Neuronal stem cell (in vitro differentiated cells): ENCODE results near the gene CCN6.

Source experiments
- DNase-seq: peaks from one replicate; pipeline ENCODE4 v3.0.0-alpha.2; 2013; ENCODE audit warnings: low spot score
- H2AFZ ChIP-seq: one replicate; pipeline ENCODE4 v1.6.1; 2013; ENCODE audit warnings: mild to moderate bottlenecking, low read length, inconsistent platforms
- H2AK5ac ChIP-seq: 2 replicates; pipeline ENCODE4 v1.6.1; 2013; ENCODE audit warnings: low read depth, mild to moderate bottlenecking, inconsistent platforms, low read length, moderate library complexity, mixed read lengths
- H2BK120ac ChIP-seq: 2 replicates; pipeline ENCODE4 v1.6.1; 2013; ENCODE audit warnings: low read depth, mild to moderate bottlenecking, inconsistent platforms, low read length, moderate library complexity, mixed read lengths
- H2BK12ac ChIP-seq: one replicate; pipeline ENCODE4 v1.6.1; 2013; ENCODE audit warnings: low read length, inconsistent platforms
- H2BK15ac ChIP-seq: 2 replicates; pipeline ENCODE4 v1.6.1; 2013; ENCODE audit warnings: mild to moderate bottlenecking, low read length, inconsistent platforms, mixed read lengths
- H2BK5ac ChIP-seq: one replicate; pipeline ENCODE4 v1.6.1; 2013; ENCODE audit warnings: inconsistent platforms, mild to moderate bottlenecking, low read length, moderate library complexity
- H3K14ac ChIP-seq: one replicate; pipeline ENCODE4 v1.6.1; 2013; ENCODE audit warnings: low read length, inconsistent platforms
- H3K18ac ChIP-seq: 2 replicates; pipeline ENCODE4 v1.6.1; 2013; ENCODE audit warnings: low read length, inconsistent platforms
- H3K23ac ChIP-seq: 2 replicates; pipeline ENCODE4 v1.6.1; 2013; ENCODE audit warnings: low read depth, mild to moderate bottlenecking, mixed read lengths, low read length, inconsistent platforms; ENCODE audit not compliant: poor library complexity
- H3K27ac ChIP-seq: replicated peaks from 3 replicates; pipeline ENCODE4 v1.5.1; 2013; ENCODE audit warnings: low read length, inconsistent platforms
- H3K27me3 ChIP-seq, 3 experiments: 2 replicates each; pipeline ENCODE4 v1.6.1; 2013; ENCODE audit warnings: low read length in 3 of 3, mild to moderate bottlenecking in 2 of 3, inconsistent platforms in 1 of 3, low read depth in 1 of 3, mixed read lengths in 1 of 3, moderate library complexity in 1 of 3; ENCODE audit not compliant: control insufficient read depth in 3 of 3, insufficient read depth in 3 of 3
- H3K36me3 ChIP-seq, 2 donors: replicated peaks in 1 of 2; 2 replicates each; pipeline ENCODE4 v1.6.1; 2013; ENCODE audit warnings: low read length in 2 of 2; ENCODE audit not compliant: control insufficient read depth in 2 of 2, insufficient read depth in 2 of 2
- H3K4ac ChIP-seq: 2 replicates; pipeline ENCODE4 v1.6.1; 2013; ENCODE audit warnings: inconsistent platforms, mild to moderate bottlenecking, low read length, moderate library complexity
- H3K4me1 ChIP-seq, 2 donors: 1 replicate in 1 of 2; 2 replicates in 1 of 2; pipeline ENCODE4 v1.6.1; 2013; ENCODE audit warnings: low read length in 2 of 2, low read depth in 1 of 2; ENCODE audit not compliant: control insufficient read depth in 2 of 2, insufficient read depth in 1 of 2
- H3K4me2 ChIP-seq: one replicate; pipeline ENCODE4 v1.6.1; 2013; ENCODE audit warnings: mild to moderate bottlenecking, low read length, inconsistent platforms; ENCODE audit not compliant: insufficient read depth, poor library complexity, severe bottlenecking
- H3K4me3 ChIP-seq, 2 donors: 2 replicates each; pipeline ENCODE4 v1.5.1; 2013; ENCODE audit warnings: low read length in 2 of 2, mild to moderate bottlenecking in 2 of 2, inconsistent platforms in 1 of 2, moderate library complexity in 1 of 2
- H3K79me1 ChIP-seq: one replicate; pipeline ENCODE4 v1.6.1; 2013; ENCODE audit warnings: low read depth, mild to moderate bottlenecking, inconsistent platforms, low read length, moderate library complexity
- H3K9ac ChIP-seq: one replicate; pipeline ENCODE4 v1.6.1; 2013; ENCODE audit warnings: mild to moderate bottlenecking, low read depth, low read length, inconsistent platforms; ENCODE audit not compliant: poor library complexity
- H3K9me3 ChIP-seq, 2 donors: replicated peaks in 1 of 2; 2 replicates each; pipeline versions ENCODE3 to v1.6.1; 2013; ENCODE audit warnings: low read length in 2 of 2, mild to moderate bottlenecking in 2 of 2, inconsistent platforms in 1 of 2, low read depth in 1 of 2, mixed read lengths in 1 of 2, moderate library complexity in 1 of 2; ENCODE audit not compliant: control insufficient read depth in 2 of 2, insufficient read depth in 1 of 2
- H4K8ac ChIP-seq: one replicate; pipeline ENCODE4 v1.6.1; 2013; ENCODE audit warnings: low read depth, mild to moderate bottlenecking, inconsistent platforms, low read length, moderate library complexity
- H4K91ac ChIP-seq: one replicate; pipeline ENCODE4 v1.6.1; 2013; ENCODE audit warnings: low read length, low read depth, mild to moderate bottlenecking, inconsistent platforms; ENCODE audit not compliant: poor library complexity
- WGBS, 2 donors: extraction: QIAGEN DNeasy Blood & Tissue Kit; methylation state at CpG; one replicate each; pipeline ENCODE4 v1.1.7; 2013; ENCODE audit warnings: missing lambda C conversion rate in 2 of 2, mixed read lengths in 1 of 2; ENCODE audit not compliant: insufficient read length in 2 of 2, insufficient replicate concordance in 1 of 2; ENCODE audit errors: extremely low coverage in 2 of 2; 5-methylcytosine and 5-hydroxymethylcytosine counted together

Gene CCN6

GRCh38 chr6:112029045-112029822 is 24.7 kb upstream of the CCN6 start:
- H2BK5ac ChIP-seq, result no peak overlapping the region
- no peak overlapping the region for H2BK12ac ChIP-seq
- H2AK5ac ChIP-seq, result no peak overlapping the region
- no peak overlapping the region for H3K9ac ChIP-seq
- H4K91ac ChIP-seq, result no peak overlapping the region
- no peak overlapping the region for H4K8ac ChIP-seq
- H3K9me3 ChIP-seq, result peaks cover 3 to 4% of the 10 kb centered on the region in 2 donors
- H3K36me3 ChIP-seq, result no peaks in the 10 kb centered on the region
- WGBS, 2 donors, result no CpG with 5 or more reads among the region's 15 CpGs
- H2BK15ac ChIP-seq, result no peak overlapping the region
- H3K79me1 ChIP-seq, result no peaks in the 10 kb centered on the region
- no peak overlapping the region for H3K23ac ChIP-seq
- no peak overlapping the region for H3K27ac ChIP-seq
- H3K14ac ChIP-seq, result no peak overlapping the region
- H3K4me2 ChIP-seq, result no peak overlapping the region
- no peak overlapping the region for H3K4ac ChIP-seq
- no peak overlapping the region for H3K18ac ChIP-seq
- H3K27me3 ChIP-seq, result no peaks in the 10 kb centered on the region
- peak overlapping the region; percentile 63 for H2AFZ ChIP-seq
- peaks cover 2 to 6% of the 10 kb centered on the region in 2 donors for H3K4me1 ChIP-seq
- H2BK120ac ChIP-seq, result no peak overlapping the region
- H3K4me3 ChIP-seq, result no peak overlapping the region
- peak; percentile 70 for DNase-seq

- no peak overlapping the region for H3K27ac ChIP-seq
- WGBS, 2 donors, result no CpG with 5 or more reads among the region's 7 CpGs
These were observed 23.5 kb upstream of the CCN6 start for GRCh38 chr6:112030206-112030960.

GRCh38 chr6:112030961-112031660 is 22.8 kb upstream of the CCN6 start:
- H4K91ac ChIP-seq, result no peak overlapping the region
- no peak overlapping the region for H3K9ac ChIP-seq
- no peak overlapping the region for H3K4me3 ChIP-seq

More at GRCh38 chr6:112030206-112030960, 23.5 kb upstream of the CCN6 start:
- no peak overlapping the region for H2BK120ac ChIP-seq
- H3K79me1 ChIP-seq, result no peaks in the 10 kb centered on the region
- H4K91ac ChIP-seq, result no peak overlapping the region
- H3K18ac ChIP-seq, result no peak overlapping the region
- H3K23ac ChIP-seq, result no peak overlapping the region
- H4K8ac ChIP-seq, result no peak overlapping the region
- H2AFZ ChIP-seq, result no peak overlapping the region
- H2AK5ac ChIP-seq, result no peak overlapping the region
- H3K4me1 ChIP-seq, result peaks cover 2 to 6% of the 10 kb centered on the region in 2 donors
- H2BK12ac ChIP-seq, result no peak overlapping the region
- no peak for DNase-seq
- H2BK15ac ChIP-seq, result no peak overlapping the region
- H2BK5ac ChIP-seq, result no peak overlapping the region
- no peak overlapping the region for H3K14ac ChIP-seq
- H3K36me3 ChIP-seq, result no peaks in the 10 kb centered on the region
- H3K4me3 ChIP-seq, result no peak overlapping the region
- no peak overlapping the region for H3K4ac ChIP-seq
- no peaks in the 10 kb centered on the region for H3K9me3 ChIP-seq
- H3K4me2 ChIP-seq, result no peak overlapping the region
- no peak overlapping the region for H3K9ac ChIP-seq
- no peaks in the 10 kb centered on the region for H3K27me3 ChIP-seq

GRCh38 chr6:112031960-112032359 is 21.9 kb upstream of the CCN6 start:
- Histone ChIP-seq H2BK120ac (no peak overlapping the region), H3K27ac (no peak overlapping the region), H3K36me3 (no peaks in the 10 kb centered on the region), H4K91ac (no peak overlapping the region), H2AK5ac (no peak overlapping the region), H2BK12ac (no peak overlapping the region), H3K79me1 (no peaks in the 10 kb centered on the region), H3K9me3 (no peaks in the 10 kb centered on the region), H4K8ac (no peak overlapping the region), H3K4me1 (peaks cover 2 to 6% of the 10 kb centered on the region in 2 donors), H3K14ac (no peak overlapping the region), H3K4me2 (no peak overlapping the region), H3K9ac (no peak overlapping the region), H3K23ac (no peak overlapping the region), H2BK5ac (no peak overlapping the region), H3K27me3 (no peaks in the 10 kb centered on the region), H2BK15ac (no peak overlapping the region), H3K4me3 (no peak overlapping the region), H2AFZ (no peak overlapping the region), H3K18ac (no peak overlapping the region), H3K4ac (no peak overlapping the region)
- no peak for DNase-seq
- no CpG with 5 or more reads among the region's 6 CpGs for WGBS, 2 donors

More at GRCh38 chr6:112030961-112031660, 22.8 kb upstream of the CCN6 start:
- Histone ChIP-seq H3K79me1 (no peaks in the 10 kb centered on the region), H2AK5ac (no peak overlapping the region), H4K8ac (no peak overlapping the region), H2AFZ (no peak overlapping the region), H3K4me1 (peaks cover 2 to 6% of the 10 kb centered on the region in 2 donors), H2BK5ac (no peak overlapping the region), H2BK15ac (no peak overlapping the region), H3K27me3 (no peaks in the 10 kb centered on the region), H2BK12ac (no peak overlapping the region), H3K4me2 (no peak overlapping the region), H3K9me3 (no peaks in the 10 kb centered on the region), H3K4ac (no peak overlapping the region), H3K18ac (no peak overlapping the region), H3K27ac (no peak overlapping the region), H3K36me3 (no peaks in the 10 kb centered on the region), H3K23ac (no peak overlapping the region), H3K14ac (no peak overlapping the region), H2BK120ac (no peak overlapping the region)
- DNase-seq, result no peak
- no CpG with 5 or more reads among the region's 3 CpGs for WGBS, 2 donors
